Sigmoid colon (tissue), 7 donors: ENCODE data around the gene ABHD6. TPM values are rescaled to one million over a fixed set of nuclear protein-coding genes. Genes with fewer than 3 reads are reported as not detected.
"Not testable (repeated sequence)": the region's sequence is repeated elsewhere in the genome, so short reads cannot be mapped to it uniquely, and the experiment has no call there.

ENCODE experiments used
- DNase-seq: peaks from one replicate; pipeline ENCODE4 v3.0.0-alpha.2; 2019
- H3K27ac ChIP-seq, 4 donors: fragments of 200-600 bp; sonication (generic); one replicate each; pipeline ENCODE4 v1.5.1; 2016 to 2019; ENCODE audit warnings: mild to moderate bottlenecking in 1 of 4
- H3K27me3 ChIP-seq, 3 donors: fragments of 200-600 bp; sonication (generic); one replicate each; pipeline ENCODE4 v1.5.1; 2019; ENCODE audit warnings: mild to moderate bottlenecking in 1 of 3
- H3K36me3 ChIP-seq, 4 donors: fragments of 200-600 bp; sonication (generic); one replicate each; pipeline ENCODE4 v1.5.1; 2016 to 2019
- H3K4me1 ChIP-seq, 4 donors: fragments of 200-600 bp; sonication (generic); one replicate each; pipeline ENCODE4 v1.5.1; 2017 to 2019
- H3K4me3 ChIP-seq, 4 donors: fragments of 200-600 bp; sonication (generic); one replicate each; pipeline ENCODE4 v1.5.1; 2017 to 2019; ENCODE audit warnings: mild to moderate bottlenecking in 2 of 4, moderate library complexity in 1 of 4
- H3K9me3 ChIP-seq, 4 donors: fragments of 200-600 bp in 3 of 4; sonication (generic) in 3 of 4; one replicate each; pipeline versions ENCODE4 v1.5.1 to v1.6.1; 2013 to 2019
- CTCF ChIP-seq, 4 experiments: fragments of 450-650 bp in 3 of 4; fragments of 200-600 bp in 1 of 4; IDR thresholded peaks; one replicate each; pipeline ENCODE4 v1.5.1; 2016 to 2019; ENCODE audit warnings: antibody characterized with exemption in 4 of 4, mild to moderate bottlenecking in 3 of 4, moderate library complexity in 2 of 4
- EP300 ChIP-seq, 4 donors: sonication (generic); formaldehyde crosslinking; IDR thresholded peaks; one replicate each; pipeline ENCODE4 v1.6.1; 2017; ENCODE audit warnings: antibody characterized with exemption in 4 of 4
- POLR2A ChIP-seq, 2 donors: fragments of 450-650 bp; IDR thresholded peaks; one replicate each; pipeline ENCODE4 v1.6.1; 2016; ENCODE audit warnings: antibody characterized with exemption in 2 of 2, mild to moderate bottlenecking in 2 of 2, moderate library complexity in 2 of 2
- POLR2AphosphoS5 ChIP-seq, 4 donors: sonication (generic); formaldehyde crosslinking; IDR thresholded peaks; one replicate each; pipeline ENCODE4 v1.6.1; 2017; ENCODE audit warnings: antibody characterized with exemption in 4 of 4
- WGBS, 2 donors: extraction: QIAGEN DNeasy Blood & Tissue Kit; methylation state at CpG; one replicate each; pipeline ENCODE4 v1.1.7; 2013; 5-methylcytosine and 5-hydroxymethylcytosine counted together
- intact Hi-C: fragments of 100-400 bp; cut with DNase I; formaldehyde crosslinking; loops from one replicate; pipeline ENCODE4 v1.15.1; 2023
- polyA plus RNA-seq, 3 donors: library from polyadenylated mRNA; stranded (reverse); fragments of 200-250 nt; gene quantifications; one replicate each; pipeline ENCODE4 v1.2.3, GENCODE V29; 2013
- total RNA-seq, 4 donors: library from RNA; depleted of rRNA; stranded (reverse); fragments of >200 nt; gene quantifications; one replicate each; pipeline ENCODE4 v1.1.0, GENCODE V29; 2016
- donor health status: healthy with polysubstance abuse.
- donor health status: Bipolar disorder and iron deficiency.
- donor health status: healthy.

The ABHD6 gene
- total and polyA plus RNA-seq, 7 donors = 6.0 to 47.4 (median 15.4) TPM

- peaks cover 0 to 41% (median 35%) of the 10 kb centered on the region in 4 donors for H3K4me1 ChIP-seq
- DNase-seq = no peak
- TF ChIP-seq POLR2AphosphoS5 (IDR thresholded peaks at IDR 0.05) = no peak
- H3K27me3 ChIP-seq = no peaks in the 10 kb centered on the region
- no peaks in the 10 kb centered on the region for H3K9me3 ChIP-seq
- H3K36me3 ChIP-seq = peaks cover 0 to 6% (median 0%) of the 10 kb centered on the region in 4 donors
- peak overlapping the region; percentile 72 to 84 (median 82) for H3K27ac ChIP-seq
- 59 to 64% methylated on average over 1 of the region's 1 CpG for WGBS, 2 donors
- peak overlapping the region in 2 of 4 donors; percentile 2 to 5 for H3K4me3 ChIP-seq
- intact Hi-C loops = no loop called here
Observed at GRCh38 chr3:58335652-58335947, 98.0 kb downstream of the ABHD6 start.

GRCh38 chr3:58336135-58336882, 98.7 kb downstream of the ABHD6 start:
- peak overlapping the region in 3 of 4 donors; percentile 72 to 84 (median 83) for H3K27ac ChIP-seq
- intact Hi-C loops = no loop called here
- H3K27me3 ChIP-seq = no peaks in the 10 kb centered on the region
- peaks cover 0 to 10% (median 0%) of the 10 kb centered on the region in 4 donors for H3K36me3 ChIP-seq
- TF ChIP-seq POLR2AphosphoS5 (IDR thresholded peaks at IDR 0.05) (no peak), CTCF (IDR thresholded peaks at IDR 0.05) (no peak), POLR2A (IDR thresholded peaks at IDR 0.05) (no peak), EP300 (IDR thresholded peaks at IDR 0.05) (no peak)
- H3K4me3 ChIP-seq = no peak overlapping the region
- peaks cover 0 to 45% (median 37%) of the 10 kb centered on the region in 4 donors for H3K4me1 ChIP-seq
- WGBS, 2 donors = 98% methylated on average over 3 of the region's 3 CpGs
- H3K9me3 ChIP-seq = no peaks in the 10 kb centered on the region
- DNase-seq = no peak

- no peak for DNase-seq
- peaks cover 0 to 13% (median 0%) of the 10 kb centered on the region in 4 donors for H3K36me3 ChIP-seq
- H3K4me1 ChIP-seq = peaks cover 0 to 43% (median 33%) of the 10 kb centered on the region in 4 donors
- TF ChIP-seq POLR2A (IDR thresholded peaks at IDR 0.05) (no peak), EP300 (IDR thresholded peaks at IDR 0.05) (no peak), POLR2AphosphoS5 (IDR thresholded peaks at IDR 0.05) (no peak), CTCF (IDR thresholded peaks at IDR 0.05) (no peak)
- no peak overlapping the region for H3K4me3 ChIP-seq
- WGBS, 2 donors = 96 to 99% methylated on average over 1 of the region's 1 CpG
- intact Hi-C loops = no loop called here
- H3K27me3 ChIP-seq = no peaks in the 10 kb centered on the region
- H3K27ac ChIP-seq = no peak overlapping the region
- no peaks in the 10 kb centered on the region for H3K9me3 ChIP-seq
Observed at GRCh38 chr3:58337190-58337589, 99.6 kb downstream of the ABHD6 start.

GRCh38 chr3:58339146-58339545, 101.6 kb downstream of the ABHD6 start:
- Histone ChIP-seq H3K4me1 (peaks cover 2 to 51% (median 30%) of the 10 kb centered on the region in 4 donors), H3K36me3 (peaks cover 0 to 13% (median 0%) of the 10 kb centered on the region in 4 donors)
- H3K9me3 ChIP-seq, H3K27ac ChIP-seq, H3K4me3 ChIP-seq, H3K27me3 ChIP-seq, intact Hi-C loops, DNase-seq: not testable (repeated sequence)
- WGBS, 2 donors = 78 to 95% methylated on average over 12 of the region's 12 CpGs

GRCh38 chr3:58340594-58341244, 103.1 kb downstream of the ABHD6 start:
- Histone ChIP-seq H3K9me3 (no peaks in the 10 kb centered on the region), H3K27ac (no peak overlapping the region), H3K27me3 (no peaks in the 10 kb centered on the region), H3K36me3 (peaks cover 0 to 13% (median 0%) of the 10 kb centered on the region in 4 donors), H3K4me1 (peaks cover 2 to 38% (median 19%) of the 10 kb centered on the region in 4 donors), H3K4me3 (no peak overlapping the region)
- DNase-seq = no peak
- TF ChIP-seq CTCF (IDR thresholded peaks at IDR 0.05) (no peak), EP300 (IDR thresholded peaks at IDR 0.05) (no peak), POLR2AphosphoS5 (IDR thresholded peaks at IDR 0.05) (no peak), POLR2A (IDR thresholded peaks at IDR 0.05) (no peak)
- 89 to 99% methylated on average over 3 of the region's 3 CpGs for WGBS, 2 donors
- intact Hi-C loops = no loop called here
